GM12878 (cell line): ENCODE data around the gene AP1B1. TPM values are rescaled to one million over a fixed set of nuclear protein-coding genes. Genes with fewer than 3 reads are reported as not detected.

Experiments used
- ATAC-seq: fragments of 200-7000 bp; cut with Tn5 transposase; 3 replicates; pipeline ENCODE4 v1.9.1; 2020; ENCODE audit warnings: mild to moderate bottlenecking, moderate library complexity
- BruUV-seq: library from RNA; stranded (reverse); fragments of 400-500 nt; replicated peaks from 2 replicates; lab custom pipeline; 2021; lab: Mats Ljungman, UMichigan
- CTCF ChIA-PET: fragments of 300-600 bp; sonication (Branson Sonifier 250); formaldehyde crosslinking; extraction: SDS; loops from one replicate; lab custom pipeline; 2021; ENCODE audit warnings: inconsistent platforms; lab: Yijun Ruan, JAX
- POLR2A ChIA-PET: fragments of 350-600 bp; formaldehyde crosslinking; extraction: SDS; loops from one replicate; lab custom pipeline; 2021; ENCODE audit warnings: inconsistent platforms; lab: Charles Lee
- RAD21 ChIA-PET: fragments of 300-600 bp; sonication (Branson Sonifier 250); formaldehyde crosslinking; loops from one replicate; lab custom pipeline; 2023; ENCODE audit warnings: antibody characterized with exemption; ENCODE audit not compliant: unreplicated experiment; lab: Charles Lee
- SMC1A ChIA-PET: fragments of 300-600 bp; sonication (Branson Sonifier 250); formaldehyde crosslinking; loops from one replicate; lab custom pipeline; 2023; ENCODE audit not compliant: unreplicated experiment, uncharacterized antibody; lab: Charles Lee
- DNase-seq: peaks from one replicate; pipeline ENCODE4 v3.0.0-alpha.2; 2011; ENCODE audit warnings: low read depth, low spot score
- FAIRE-seq: peaks from 3 replicates; lab custom pipeline; 2011; peaks lifted over from hg19 to GRCh38; lab: Jason Lieb, UNC
- H2AFZ ChIP-seq: 2 replicates; pipeline ENCODE4 v1.6.0; 2011; ENCODE audit warnings: low read depth, low read length, control low read depth; ENCODE audit not compliant: control insufficient read depth
- H3K27ac ChIP-seq: 2 replicates; pipeline ENCODE4 v1.5.1; 2011; ENCODE audit warnings: control low read depth; ENCODE audit not compliant: control insufficient read depth, insufficient read depth
- H3K27me3 ChIP-seq, 2 experiments: replicated peaks in 1 of 2; 2 replicates each; pipeline versions ENCODE4 v1.6.0 to v1.6.1; 2011; ENCODE audit warnings: low read length in 1 of 2; ENCODE audit not compliant: control insufficient read depth in 2 of 2, insufficient read depth in 2 of 2
- H3K36me3 ChIP-seq, 2 experiments: 2 replicates each; pipeline ENCODE4 v1.5.1; 2011; ENCODE audit warnings: low read length in 1 of 2; ENCODE audit not compliant: control insufficient read depth in 2 of 2, insufficient read depth in 2 of 2
- H3K4me1 ChIP-seq: 2 replicates; pipeline ENCODE4 v1.6.1; 2011; ENCODE audit warnings: mild to moderate bottlenecking, low read length, moderate library complexity, mixed read lengths; ENCODE audit not compliant: control insufficient read depth, insufficient read depth
- H3K4me2 ChIP-seq: 2 replicates; pipeline ENCODE4 v1.6.0; 2011; ENCODE audit warnings: control low read depth; ENCODE audit not compliant: control insufficient read depth, insufficient read depth
- H3K4me3 ChIP-seq: fragments of 200-600 bp; sonication (generic); 2 replicates; pipeline ENCODE4 v1.5.1; 2016
- H3K79me2 ChIP-seq: 2 replicates; pipeline ENCODE4 v1.6.0; 2011; ENCODE audit warnings: low read length; ENCODE audit not compliant: control insufficient read depth, insufficient read depth
- H3K9ac ChIP-seq: 2 replicates; pipeline ENCODE4 v1.8.0; 2011; ENCODE audit warnings: low read length, control low read depth, mixed read lengths; ENCODE audit not compliant: control insufficient read depth, insufficient read depth
- H3K9me3 ChIP-seq: replicated peaks from 3 replicates; pipeline ENCODE4 v1.5.1; 2011; ENCODE audit warnings: mild to moderate bottlenecking, low read length; ENCODE audit not compliant: control insufficient read depth, insufficient read depth
- H4K20me1 ChIP-seq: 2 replicates; pipeline ENCODE4 v1.6.0; 2011; ENCODE audit not compliant: control insufficient read depth, insufficient read depth
- BMI1 ChIP-seq: fragments of 450-650 bp; IDR thresholded peaks from 2 replicates; pipeline ENCODE4 v1.6.1; 2016; ENCODE audit warnings: mild to moderate bottlenecking, moderate library complexity, borderline replicate concordance
- FOXK2 ChIP-seq: fragments of 450-650 bp; IDR thresholded peaks from 2 replicates; pipeline ENCODE4 v1.6.1; 2017; ENCODE audit warnings: mild to moderate bottlenecking, moderate library complexity
- IKZF2 ChIP-seq, 2 experiments: fragments of 450-650 bp; IDR thresholded peaks; 2 replicates each; pipeline ENCODE4 v1.6.1; 2017; ENCODE audit warnings: mild to moderate bottlenecking in 2 of 2, moderate library complexity in 2 of 2
- IRF4 ChIP-seq: IDR thresholded peaks from 2 replicates; pipeline ENCODE4 v1.6.1; 2011; ENCODE audit warnings: low read depth, low read length
- LARP7 ChIP-seq: fragments of 450-650 bp; IDR thresholded peaks from 2 replicates; pipeline ENCODE4 v1.6.1; 2017; ENCODE audit warnings: mild to moderate bottlenecking
- MEF2B ChIP-seq: fragments of 450-650 bp; IDR thresholded peaks from 2 replicates; pipeline ENCODE4 v1.6.1; 2018; ENCODE audit warnings: mild to moderate bottlenecking, moderate library complexity; ENCODE audit not compliant: partially characterized antibody, poor library complexity, severe bottlenecking
- NR2F1 ChIP-seq: fragments of 450-650 bp; conservative IDR thresholded peaks from 2 replicates; pipeline ENCODE4 v1.6.1; 2017; ENCODE audit warnings: mild to moderate bottlenecking
- POU2F2 ChIP-seq: IDR thresholded peaks from 3 replicates; pipeline ENCODE4 v1.6.1; 2011; ENCODE audit warnings: low read depth, mild to moderate bottlenecking, low read length, borderline replicate concordance
- RB1 ChIP-seq: fragments of 450-650 bp; formaldehyde crosslinking; IDR thresholded peaks from 2 replicates; pipeline ENCODE4 v1.6.1; 2017; ENCODE audit warnings: mild to moderate bottlenecking, borderline replicate concordance
- RFX5 ChIP-seq: IDR thresholded peaks from 2 replicates; pipeline ENCODE4 v1.6.1; 2011; ENCODE audit warnings: low read depth, low read length, improper control_type of control experiment
- RUNX3 ChIP-seq: IDR thresholded peaks from 2 replicates; pipeline ENCODE4 v1.6.1; 2012; ENCODE audit warnings: low read length, inconsistent platforms
- SMARCA5 ChIP-seq: fragments of 450-650 bp; IDR thresholded peaks from 2 replicates; pipeline ENCODE4 v1.6.1; 2017; ENCODE audit warnings: mild to moderate bottlenecking
- TAF1 ChIP-seq: IDR thresholded peaks from 2 replicates; pipeline ENCODE4 v1.6.1; 2011; ENCODE audit warnings: mild to moderate bottlenecking, low read depth, low read length, borderline replicate concordance
- YY1 ChIP-seq: IDR thresholded peaks from 2 replicates; pipeline ENCODE4 v1.6.1; 2011; ENCODE audit warnings: low read depth, mild to moderate bottlenecking, low read length
- ZSCAN29 ChIP-seq: fragments of 450-650 bp; IDR thresholded peaks from 2 replicates; pipeline ENCODE4 v1.6.1; 2017; ENCODE audit warnings: mild to moderate bottlenecking, moderate library complexity
- WGBS: methylation state at CpG from one replicate; pipeline ENCODE4 v1.1.6; 2016; ENCODE audit warnings: low lambda C conversion rate; ENCODE audit not compliant: insufficient replicate concordance, insufficient coverage; ENCODE audit errors: missing lambda C conversion rate; 5-methylcytosine and 5-hydroxymethylcytosine counted together
- in situ Hi-C: fragments of 300-500 bp; cut with MboI; formaldehyde crosslinking; loops from 9 replicates; pipeline ENCODE4 v1.14.3; 2018; ENCODE audit warnings: mixed read lengths
- intact Hi-C: fragments of 100-400 bp; cut with micrococcal nuclease; formaldehyde crosslinking; loops from one replicate; pipeline ENCODE4 v1.14.2; 2022; ENCODE audit not compliant: unreplicated experiment
- polyA plus RNA-seq, 11 experiments: library from polyadenylated mRNA; depleted of rRNA in 4 of 11; unstranded in 6 of 11; stranded (reverse) in 5 of 11; fragments of >200 nt; fragmentation: Nextera tagmentation in 4 of 11; fragmentation: Illumina TruSeq in 1 of 11; extraction: Ambion mirVana in 4 of 11; extraction: Trizol in 1 of 11; gene quantifications; 1 replicate in 1 of 11; 2 replicates in 10 of 11; pipeline versions ENCODE4 v1.2.1 to v1.2.3, GENCODE V29; 2011 to 2016; ENCODE audit warnings: inconsistent platforms in 2 of 11, missing spikeins in 2 of 11, low read depth in 1 of 11
- total RNA-seq, 4 experiments: library from RNA; depleted of rRNA in 3 of 4; stranded (reverse); fragments of >200 nt in 3 of 4; fragmentation: Illumina TruSeq in 1 of 4; extraction: Trizol in 1 of 4; gene quantifications; 2 replicates each; pipeline versions ENCODE4 v1.2.1 to v1.2.3, GENCODE V29; 2013 to 2021

The AP1B1 gene
- total and polyA plus RNA-seq, 10 of the 15 experiments (the other 5 are each of a cell fraction or from before 2014, with no cell fraction given), result 2.1 to 98.6 (median 57.8) TPM

DNA sequence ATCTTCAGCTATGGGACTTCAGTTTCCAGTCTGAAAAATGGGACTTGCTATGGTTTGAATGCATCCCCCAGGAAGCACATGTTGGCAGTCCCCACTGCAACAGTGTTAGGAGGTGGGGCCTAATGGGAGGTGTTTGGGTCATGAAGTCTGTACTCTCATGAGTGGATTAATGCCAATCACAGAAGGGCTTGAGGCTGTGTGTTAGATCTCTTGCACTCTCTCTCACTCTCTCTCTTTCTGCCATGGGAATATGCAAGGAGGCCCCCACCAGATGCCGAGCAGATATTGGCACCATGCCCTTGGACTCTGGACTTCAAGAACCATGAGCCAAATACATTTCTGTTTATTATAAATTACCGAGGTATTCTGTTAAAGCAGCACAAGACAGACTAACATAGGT, 7.8 kb upstream of the AP1B1 start:
- TF ChIP-seq BMI1, result no peak
- TF ChIP-seq ZSCAN29, result no peak
- no peak for TF ChIP-seq RFX5
- TF ChIP-seq MEF2B, result no peak
- POLR2A ChIA-PET, result no interaction called here

DNA sequence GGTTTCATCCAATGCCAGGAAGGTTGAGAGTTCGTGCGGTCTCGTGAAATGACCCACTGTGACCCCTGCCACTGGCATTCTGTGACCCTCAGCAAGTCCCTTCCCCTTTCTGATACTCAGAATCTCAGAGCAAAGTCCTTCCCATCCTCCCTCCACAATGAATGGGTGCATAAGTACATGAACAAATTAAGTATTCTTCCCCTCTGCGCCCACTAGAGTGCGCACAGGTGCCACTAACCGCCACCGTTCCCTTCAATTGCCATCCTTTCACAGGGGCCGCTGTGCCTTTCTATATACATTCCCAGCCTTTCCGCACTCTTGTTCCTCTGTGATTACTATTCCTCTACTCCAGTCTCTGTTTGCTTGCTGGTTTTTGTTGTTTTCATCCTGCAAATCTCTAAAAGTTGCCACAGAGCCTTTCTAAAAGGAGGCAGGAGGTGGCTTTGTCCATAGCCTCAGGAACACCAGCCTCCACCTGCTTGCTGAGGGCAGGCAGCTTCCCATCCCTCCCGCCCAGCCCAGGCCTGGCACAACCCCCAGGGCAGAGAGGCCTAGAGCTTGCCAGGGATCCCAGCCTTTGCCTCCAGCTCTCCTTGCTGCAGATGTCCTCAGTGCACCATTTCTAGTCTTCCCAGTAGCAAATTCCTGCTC, 6.7 kb upstream of the AP1B1 start:
- WGBS, result 17% methylated on average over 10 of the region's 10 CpGs
- BruUV-seq, result no TSS peak
- ChIA-PET RAD21 (interaction anchor here (1.0 to 2.5 kb wide), 4 partner anchors 9 to 129 kb away, joined by 3 to 17 read pairs (median 3); no protein-coding TSS in a partner anchor), CTCF (interaction anchor here (0.6 to 2.1 kb wide), 16 partner anchors 10 to 791 kb away, joined by 3 to 12 read pairs (median 4); no protein-coding TSS in a partner anchor), POLR2A (no interaction called here), SMC1A (interaction anchor here (0.8 to 3.3 kb wide), 6 partner anchors 10 to 241 kb away, joined by 3 to 14 read pairs (median 4); no protein-coding TSS in a partner anchor)
- DNase-seq, result no peak
- intact Hi-C loops, result loop anchor here (1.0 to 2.0 kb wide), 2 partner anchors 20 to 129 kb away; no protein-coding TSS in a partner anchor
- Histone ChIP-seq H3K4me3 (no peak overlapping the region), H3K27ac (no peak overlapping the region), H4K20me1 (no peaks in the 10 kb centered on the region), H3K4me2 (no peak overlapping the region), H3K9ac (no peak overlapping the region), H3K79me2 (no peaks in the 10 kb centered on the region), H3K36me3 (no peaks in the 10 kb centered on the region), H3K4me1 (peaks cover 9% of the 10 kb centered on the region), H3K27me3 (no peaks in the 10 kb centered on the region), H2AFZ (peak overlapping the region; percentile 47; the same call in 1 of the 2 replicates), H3K9me3 (no peaks in the 10 kb centered on the region)
- peak; percentile 93 for ATAC-seq
- in situ Hi-C loops, result loop anchor here (5.0 to 10.0 kb wide), 2 partner anchors 127 to 690 kb away; partner anchors contain the start of gene HORMAD2
- peak; percentile 86 for FAIRE-seq
- TF ChIP-seq IRF4, result no peak
- TF ChIP-seq LARP7, result peak; percentile 50; the same call in 1 of the 2 replicates
- TF ChIP-seq POU2F2, result peak; percentile 85; the same call in 1 of the 3 replicates
- TF ChIP-seq RUNX3, result peak; percentile 26; the same call in 1 of the 2 replicates
- no peak for TF ChIP-seq TAF1
- TF ChIP-seq YY1, result 0 out of 2 replicates have a peak, but pooled peaks have one; percentile 28
- peak; percentile 88 for TF ChIP-seq SMARCA5
- TF ChIP-seq NR2F1, result peak; percentile 41; the same call in 1 of the 2 replicates
- TF ChIP-seq IKZF2 (IDR thresholded peaks at IDR 0.05), result 0 out of 4 replicates have a peak, but pooled peaks of 1 of the 2 experiments have one; percentile 21
- peak; percentile 49; the same call in 1 of the 2 replicates for TF ChIP-seq RB1
- TF ChIP-seq FOXK2, result no peak

More for the DNA sequence above, 7.8 kb upstream of the AP1B1 start:
- Histone ChIP-seq H3K27me3 (no peaks in the 10 kb centered on the region), H3K4me1 (peaks cover 9% of the 10 kb centered on the region), H3K9ac (no peak overlapping the region), H3K36me3 (no peaks in the 10 kb centered on the region), H3K9me3 (no peaks in the 10 kb centered on the region), H3K27ac (no peak overlapping the region), H2AFZ (no peak overlapping the region), H3K4me3 (no peak overlapping the region), H4K20me1 (no peaks in the 10 kb centered on the region), H3K4me2 (no peak overlapping the region), H3K79me2 (no peaks in the 10 kb centered on the region)
- ChIA-PET RAD21 (interaction anchor here (1.1 to 2.5 kb wide), 3 partner anchors 10 to 128 kb away, joined by 3 to 17 read pairs (median 3); no protein-coding TSS in a partner anchor), CTCF (interaction anchor here (0.8 to 1.8 kb wide), 10 partner anchors 11 to 194 kb away, joined by 3 to 12 read pairs (median 3); partner anchors contain the start of gene THOC5), SMC1A (interaction anchor here (0.8 to 3.3 kb wide), 6 partner anchors 11 to 240 kb away, joined by 3 to 14 read pairs (median 4); no protein-coding TSS in a partner anchor)
- no TSS peak for BruUV-seq
- WGBS, result 31% methylated on average over 2 of the region's 2 CpGs
- in situ Hi-C loops, result loop anchor here (5.0 to 10.0 kb wide), 2 partner anchors 126 to 689 kb away; partner anchors contain the start of gene HORMAD2
- ATAC-seq (no peak), DNase-seq (no peak), FAIRE-seq (no peak)
- intact Hi-C loops, result no loop called here
